DMS53 treated with DMSO at 0.1 percent for 48 hours (cell line): ENCODE data around the gene CGREF1.
"Not testable (repeated sequence)": the region's sequence is repeated elsewhere in the genome, so short reads cannot be mapped to it uniquely, and the experiment has no call there.

ENCODE experiments used
- DNase-seq: peaks from one replicate; lab custom pipeline; 2025; ENCODE audit not compliant: unreplicated experiment; lab: John Stamatoyannopoulos, UW

CGREF1 gene

GRCh38 chr2:27111392-27112078, 7.4 kb downstream of the CGREF1 start:
- DNase-seq: not testable (repeated sequence)

- DNase-seq: not testable (repeated sequence)
Measured at GRCh38 chr2:27110603-27111352, 8.2 kb downstream of the CGREF1 start.

- no peak for DNase-seq
Measured at GRCh38 chr2:27109083-27109482, 9.8 kb downstream of the CGREF1 start.

- DNase-seq: no peak
Measured at GRCh38 chr2:27108221-27108620, 10.7 kb downstream of the CGREF1 start.

GRCh38 chr2:27105981-27106380, 12.9 kb downstream of the CGREF1 start:
- DNase-seq: no peak

GRCh38 chr2:27102329-27102728, 16.6 kb downstream of the CGREF1 start:
- DNase-seq: no peak

- DNase-seq: no peak
Measured at GRCh38 chr2:27100036-27100435, 18.9 kb downstream of the CGREF1 start.

GRCh38 chr2:27099334-27099955, 19.5 kb downstream of the CGREF1 start:
- no peak for DNase-seq

GRCh38 chr2:27097341-27097740, 21.6 kb downstream of the CGREF1 start:
- no peak for DNase-seq

- DNase-seq: no peak
Measured at GRCh38 chr2:27096748-27097297, 22.1 kb downstream of the CGREF1 start.

GRCh38 chr2:27095745-27096651, 22.9 kb downstream of the CGREF1 start:
- no peak for DNase-seq

- DNase-seq: no peak
Measured at GRCh38 chr2:27095427-27095744, 23.5 kb downstream of the CGREF1 start.

GRCh38 chr2:27094353-27094984, 24.5 kb downstream of the CGREF1 start:
- no peak for DNase-seq

- DNase-seq: no peak
Measured at GRCh38 chr2:27093430-27094352, 25.2 kb downstream of the CGREF1 start.

- DNase-seq: no peak
Measured at GRCh38 chr2:27092696-27093429, 26.1 kb downstream of the CGREF1 start.

- DNase-seq: no peak
Measured at GRCh38 chr2:27091746-27092695, 26.9 kb downstream of the CGREF1 start.

GRCh38 chr2:27089111-27089954, 29.6 kb downstream of the CGREF1 start:
- DNase-seq: no peak
